Glutamatergic neuron (in vitro differentiated cells): ENCODE results near the gene SCPEP1. TPM values are rescaled to one million over a fixed set of nuclear protein-coding genes. Genes with fewer than 3 reads are reported as not detected.

Source experiments
- DNase-seq: peaks from one replicate; pipeline ENCODE4 v3.0.0; 2022
- H3K27ac Mint-ChIP-seq: one replicate; pipeline ENCODE4 v1.8.0; 2020; ENCODE audit warnings: mild to moderate bottlenecking, mixed read lengths, inconsistent platforms; ENCODE audit not compliant: unreplicated experiment
- H3K27me3 Mint-ChIP-seq: one replicate; pipeline ENCODE4 v1.8.0; 2020; ENCODE audit warnings: mild to moderate bottlenecking, moderate library complexity, mixed read lengths, inconsistent platforms; ENCODE audit not compliant: unreplicated experiment
- H3K36me3 Mint-ChIP-seq: one replicate; pipeline ENCODE4 v1.8.0; 2020; ENCODE audit warnings: mild to moderate bottlenecking, mixed read lengths, inconsistent platforms; ENCODE audit not compliant: unreplicated experiment
- H3K4me1 Mint-ChIP-seq: one replicate; pipeline ENCODE4 v1.8.0; 2020; ENCODE audit warnings: mild to moderate bottlenecking, low read depth, mixed read lengths, inconsistent platforms; ENCODE audit not compliant: unreplicated experiment
- H3K4me3 Mint-ChIP-seq: one replicate; pipeline ENCODE4 v1.8.0; 2020; ENCODE audit warnings: mild to moderate bottlenecking, mixed read lengths, inconsistent platforms; ENCODE audit not compliant: unreplicated experiment
- H3K9me3 Mint-ChIP-seq: one replicate; pipeline ENCODE4 v1.8.0; 2020; ENCODE audit warnings: mild to moderate bottlenecking, moderate library complexity, mixed read lengths, inconsistent platforms; ENCODE audit not compliant: unreplicated experiment
- total RNA-seq: library from RNA; stranded (reverse); fragmentation: NEBNext Ultra II Directional; extraction: Animal tissue kit (Norgen Biotek cat#: 25700); gene quantifications from one replicate; pipeline ENCODE4 v1.2.1, GENCODE V29; 2021; ENCODE audit not compliant: unreplicated experiment
- TF ChIP-seq, protein P1 (sequence below): fragments of 200-600 bp; sonication (generic); IDR thresholded peaks from one replicate; pipeline ENCODE4 v1.5.0; 2021; ENCODE audit not compliant: partially characterized antibody, unreplicated experiment

The SCPEP1 gene
- total RNA-seq, 1 donor from 2014 or later: 46.9 TPM

DNA sequence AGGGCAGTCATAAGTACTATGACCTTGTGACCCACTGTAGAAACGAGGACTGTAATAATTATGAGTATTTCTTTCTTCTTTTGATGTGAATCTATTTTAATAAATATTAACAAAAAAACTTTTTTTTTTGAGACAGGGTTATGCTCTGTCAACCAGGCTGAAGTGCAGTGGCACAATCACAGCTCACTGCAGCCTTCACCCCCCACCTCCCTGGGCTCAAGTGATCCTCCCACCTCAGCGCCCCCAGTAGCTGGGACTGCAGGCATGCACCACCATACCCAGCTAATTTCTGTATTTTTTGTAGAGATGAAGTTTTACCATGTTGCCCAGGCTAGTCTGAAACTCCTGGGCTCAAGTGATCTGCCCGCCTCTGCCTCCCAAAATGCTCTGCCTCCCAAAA, 32.6 kb downstream of the SCPEP1 start:
- Mint-ChIP-seq H3K27me3 (no peaks in the 10 kb centered on the region), H3K36me3 (no peaks in the 10 kb centered on the region), H3K4me1 (peaks cover 4% of the 10 kb centered on the region), H3K27ac (no peak overlapping the region), H3K9me3 (no peaks in the 10 kb centered on the region), H3K4me3 (no peak overlapping the region)
- TF ChIP-seq, protein P1, sequence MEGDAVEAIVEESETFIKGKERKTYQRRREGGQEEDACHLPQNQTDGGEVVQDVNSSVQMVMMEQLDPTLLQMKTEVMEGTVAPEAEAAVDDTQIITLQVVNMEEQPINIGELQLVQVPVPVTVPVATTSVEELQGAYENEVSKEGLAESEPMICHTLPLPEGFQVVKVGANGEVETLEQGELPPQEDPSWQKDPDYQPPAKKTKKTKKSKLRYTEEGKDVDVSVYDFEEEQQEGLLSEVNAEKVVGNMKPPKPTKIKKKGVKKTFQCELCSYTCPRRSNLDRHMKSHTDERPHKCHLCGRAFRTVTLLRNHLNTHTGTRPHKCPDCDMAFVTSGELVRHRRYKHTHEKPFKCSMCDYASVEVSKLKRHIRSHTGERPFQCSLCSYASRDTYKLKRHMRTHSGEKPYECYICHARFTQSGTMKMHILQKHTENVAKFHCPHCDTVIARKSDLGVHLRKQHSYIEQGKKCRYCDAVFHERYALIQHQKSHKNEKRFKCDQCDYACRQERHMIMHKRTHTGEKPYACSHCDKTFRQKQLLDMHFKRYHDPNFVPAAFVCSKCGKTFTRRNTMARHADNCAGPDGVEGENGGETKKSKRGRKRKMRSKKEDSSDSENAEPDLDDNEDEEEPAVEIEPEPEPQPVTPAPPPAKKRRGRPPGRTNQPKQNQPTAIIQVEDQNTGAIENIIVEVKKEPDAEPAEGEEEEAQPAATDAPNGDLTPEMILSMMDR: no peak
- DNase-seq: no peak

DNA sequence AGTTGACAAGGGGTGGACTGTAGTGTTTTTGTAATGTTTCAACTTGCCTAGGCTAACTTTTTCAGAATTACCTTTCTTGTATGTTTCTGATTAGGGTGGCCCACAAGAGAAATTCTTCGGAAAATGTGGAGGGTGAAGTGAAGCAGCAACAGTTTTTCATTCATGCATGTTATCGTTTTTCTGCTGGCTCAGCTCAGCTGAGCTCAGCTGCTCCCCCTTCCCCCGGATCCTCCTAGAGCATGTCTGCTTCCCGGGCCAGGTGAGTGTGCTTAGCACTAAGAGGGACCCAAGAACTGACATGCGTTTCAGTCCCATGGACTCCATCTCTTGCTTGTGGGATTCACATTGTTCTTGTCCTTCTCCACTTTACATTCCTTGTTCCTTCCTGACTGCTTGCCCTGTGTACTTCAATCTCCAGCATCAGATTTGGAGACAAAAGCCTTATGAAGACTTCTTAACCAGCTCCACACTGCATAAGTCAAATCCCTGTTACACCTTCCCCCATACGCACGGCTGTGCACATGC, 33.6 kb downstream of the SCPEP1 start:
- no peak for DNase-seq
- Mint-ChIP-seq H3K27ac (no peak overlapping the region), H3K36me3 (no peaks in the 10 kb centered on the region), H3K9me3 (no peaks in the 10 kb centered on the region), H3K4me1 (peaks cover 4% of the 10 kb centered on the region), H3K4me3 (no peak overlapping the region), H3K27me3 (no peaks in the 10 kb centered on the region)
- TF ChIP-seq, protein P1: no peak

DNA sequence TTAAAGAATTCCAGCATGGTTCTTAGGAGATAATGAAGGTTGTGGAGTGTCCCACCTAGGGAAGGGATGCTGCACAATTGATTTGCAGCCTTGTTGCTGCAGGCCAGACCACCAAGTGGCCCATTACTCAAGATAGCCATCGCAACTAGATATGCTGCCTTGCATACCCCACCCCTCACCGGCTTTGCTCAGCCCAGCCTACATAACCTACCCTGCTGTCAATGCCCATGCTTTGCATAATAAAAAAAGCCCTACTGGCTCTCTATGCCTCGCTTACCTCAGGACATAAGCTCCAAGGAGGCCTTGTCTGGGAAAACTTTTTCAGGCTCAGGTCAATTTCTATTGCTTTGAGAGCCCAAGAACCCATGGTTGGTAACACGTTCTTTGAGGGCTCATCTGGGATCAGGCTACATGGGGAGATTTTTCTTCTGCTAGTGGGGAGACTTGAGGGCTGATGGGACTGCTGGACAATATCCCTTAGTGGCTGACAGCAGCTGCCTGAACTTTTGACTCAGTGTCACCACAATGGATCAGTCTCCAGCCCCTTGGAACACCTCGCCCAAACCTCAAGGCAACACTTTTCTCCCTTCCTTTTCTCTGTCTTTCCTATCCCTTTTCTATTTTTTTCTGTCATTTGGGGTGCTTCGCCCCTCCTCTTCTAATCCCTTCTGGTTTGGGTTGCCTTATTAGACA, 38.3 kb downstream of the SCPEP1 start:
- no peaks in the 10 kb centered on the region for H3K4me1 Mint-ChIP-seq
- peaks cover 2% of the 10 kb centered on the region for H3K9me3 Mint-ChIP-seq
- H3K27ac Mint-ChIP-seq: no peak overlapping the region
- TF ChIP-seq, protein P1: no peak
- no peak overlapping the region for H3K4me3 Mint-ChIP-seq
- H3K27me3 Mint-ChIP-seq: no peaks in the 10 kb centered on the region
- no peaks in the 10 kb centered on the region for H3K36me3 Mint-ChIP-seq
- no peak for DNase-seq

DNA sequence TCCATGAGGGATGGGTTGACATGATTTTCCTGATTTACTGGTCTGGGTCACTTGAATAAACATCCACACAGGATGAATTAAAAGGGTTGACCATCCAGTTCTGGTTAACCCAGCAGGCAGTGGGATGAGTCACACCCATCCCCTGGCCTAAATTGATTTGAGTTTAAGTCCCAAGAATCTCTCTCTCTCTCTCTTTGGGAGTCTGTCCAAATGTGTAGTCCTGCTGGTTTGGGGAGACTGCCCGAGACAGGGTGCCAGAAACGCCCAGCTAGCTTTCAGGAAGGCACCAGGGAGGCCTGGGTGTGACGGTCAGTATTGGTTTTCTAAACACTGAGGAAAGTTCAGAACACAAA, 38.8 kb downstream of the SCPEP1 start:
- Mint-ChIP-seq H3K27me3 (no peaks in the 10 kb centered on the region), H3K36me3 (no peaks in the 10 kb centered on the region), H3K4me1 (no peaks in the 10 kb centered on the region), H3K9me3 (peaks cover 2% of the 10 kb centered on the region), H3K4me3 (no peak overlapping the region), H3K27ac (no peak overlapping the region)
- TF ChIP-seq, protein P1: no peak
- no peak for DNase-seq

DNA sequence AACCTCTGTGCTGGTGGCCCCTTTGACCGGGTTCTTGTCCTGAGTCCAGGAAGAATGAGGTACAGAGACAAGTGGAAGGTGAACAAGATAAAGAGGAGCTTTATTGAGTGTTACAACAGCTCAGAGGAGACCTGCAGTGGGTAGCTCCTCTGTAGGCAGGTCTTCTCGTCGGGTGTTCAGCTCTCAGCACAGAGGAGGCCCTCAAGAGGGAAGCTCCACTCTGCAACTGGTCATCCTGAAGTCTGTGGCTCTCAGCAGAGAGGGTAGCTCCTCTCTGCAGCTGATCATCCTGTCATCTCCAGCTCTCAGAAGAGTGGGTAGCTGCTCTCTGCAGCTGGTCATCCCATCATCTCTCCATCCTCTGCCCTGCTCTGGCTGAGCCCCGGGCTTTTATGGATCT, 39.7 kb downstream of the SCPEP1 start:
- TF ChIP-seq, protein P1: no peak
- no peak overlapping the region for H3K4me3 Mint-ChIP-seq
- no peaks in the 10 kb centered on the region for H3K4me1 Mint-ChIP-seq
- no peaks in the 10 kb centered on the region for H3K27me3 Mint-ChIP-seq
- H3K36me3 Mint-ChIP-seq: no peaks in the 10 kb centered on the region
- no peak overlapping the region for H3K27ac Mint-ChIP-seq
- DNase-seq: no peak
- H3K9me3 Mint-ChIP-seq: peaks cover 2% of the 10 kb centered on the region
